GM12874 (cell line): ENCODE data around the gene VWA8.

Source experiments
- TF ChIP-seq, protein P1 (sequence below): IDR thresholded peaks from 2 replicates; pipeline ENCODE4 v1.5.1; 2011; ENCODE audit warnings: low read depth, mild to moderate bottlenecking, control low read depth, low read length, moderate library complexity; ENCODE audit not compliant: insufficient read depth

VWA8 gene

DNA sequence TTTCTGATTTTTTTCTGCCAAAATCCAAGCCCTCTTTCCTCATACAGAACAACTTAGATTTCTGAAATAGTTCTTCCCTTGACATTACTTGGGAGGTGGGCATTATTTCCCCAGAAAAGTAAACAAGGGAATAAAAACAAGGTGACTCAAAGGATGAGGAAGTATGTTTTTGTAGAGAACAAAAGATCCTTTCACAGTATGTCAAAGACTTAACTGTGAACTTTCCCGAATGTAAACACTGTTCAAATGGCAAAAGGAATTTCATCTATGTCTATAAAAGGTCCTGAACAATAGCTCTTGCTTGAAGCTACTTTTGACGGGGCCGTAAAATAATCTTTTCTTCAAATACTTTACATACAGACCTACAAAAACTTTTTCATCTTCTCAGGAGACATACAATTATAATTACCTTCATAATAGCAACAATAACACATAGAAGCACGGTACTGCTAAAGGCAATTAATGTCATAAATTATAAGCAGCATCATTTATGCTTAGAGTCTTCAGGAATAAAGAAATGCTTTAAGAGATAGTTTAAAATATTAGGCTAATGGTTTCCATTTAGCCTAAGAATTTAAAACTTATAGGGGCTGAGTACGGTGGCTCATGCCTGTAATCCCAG is 312.5 kb downstream of the VWA8 start:
- TF ChIP-seq, protein P1, sequence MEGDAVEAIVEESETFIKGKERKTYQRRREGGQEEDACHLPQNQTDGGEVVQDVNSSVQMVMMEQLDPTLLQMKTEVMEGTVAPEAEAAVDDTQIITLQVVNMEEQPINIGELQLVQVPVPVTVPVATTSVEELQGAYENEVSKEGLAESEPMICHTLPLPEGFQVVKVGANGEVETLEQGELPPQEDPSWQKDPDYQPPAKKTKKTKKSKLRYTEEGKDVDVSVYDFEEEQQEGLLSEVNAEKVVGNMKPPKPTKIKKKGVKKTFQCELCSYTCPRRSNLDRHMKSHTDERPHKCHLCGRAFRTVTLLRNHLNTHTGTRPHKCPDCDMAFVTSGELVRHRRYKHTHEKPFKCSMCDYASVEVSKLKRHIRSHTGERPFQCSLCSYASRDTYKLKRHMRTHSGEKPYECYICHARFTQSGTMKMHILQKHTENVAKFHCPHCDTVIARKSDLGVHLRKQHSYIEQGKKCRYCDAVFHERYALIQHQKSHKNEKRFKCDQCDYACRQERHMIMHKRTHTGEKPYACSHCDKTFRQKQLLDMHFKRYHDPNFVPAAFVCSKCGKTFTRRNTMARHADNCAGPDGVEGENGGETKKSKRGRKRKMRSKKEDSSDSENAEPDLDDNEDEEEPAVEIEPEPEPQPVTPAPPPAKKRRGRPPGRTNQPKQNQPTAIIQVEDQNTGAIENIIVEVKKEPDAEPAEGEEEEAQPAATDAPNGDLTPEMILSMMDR: no peak

DNA sequence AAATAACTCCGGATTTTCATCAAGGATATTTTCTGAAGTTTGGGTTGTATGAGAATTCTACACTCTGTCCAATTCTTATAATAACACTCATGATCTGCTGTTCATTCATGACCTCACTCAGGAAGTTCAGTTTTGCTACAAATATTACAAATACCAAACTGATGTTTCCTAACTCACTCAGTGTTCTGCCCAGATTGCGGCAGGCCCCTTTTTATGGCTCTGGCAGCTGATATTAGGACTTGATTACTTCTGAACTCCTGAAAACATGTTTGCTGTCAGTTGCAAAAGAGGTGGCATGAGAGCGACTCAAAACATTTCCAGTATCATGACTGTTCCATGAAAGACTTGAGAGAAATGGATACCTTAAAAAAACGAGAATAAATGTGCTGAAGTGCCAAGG is 315.6 kb downstream of the VWA8 start:
- TF ChIP-seq, protein P1: no peak

DNA sequence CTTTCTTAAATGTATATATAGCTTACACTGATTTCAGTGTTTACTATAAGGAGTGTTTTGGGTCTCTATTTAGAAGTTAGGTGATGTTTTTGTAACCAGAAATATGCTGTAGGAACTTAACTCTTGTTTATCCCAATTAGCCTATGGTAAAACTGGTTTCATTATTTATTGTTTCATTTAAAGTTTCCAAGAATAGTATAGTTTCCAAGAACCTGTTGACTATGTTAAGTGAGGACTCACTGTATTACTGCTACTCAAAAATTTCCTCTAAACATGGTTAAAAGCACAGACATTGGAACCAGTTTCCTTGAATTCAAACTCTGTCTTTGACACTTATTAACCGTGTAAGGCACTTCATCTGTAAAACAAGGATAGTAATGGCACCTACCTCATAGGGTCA is 316.2 kb downstream of the VWA8 start:
- TF ChIP-seq, protein P1: no peak

DNA sequence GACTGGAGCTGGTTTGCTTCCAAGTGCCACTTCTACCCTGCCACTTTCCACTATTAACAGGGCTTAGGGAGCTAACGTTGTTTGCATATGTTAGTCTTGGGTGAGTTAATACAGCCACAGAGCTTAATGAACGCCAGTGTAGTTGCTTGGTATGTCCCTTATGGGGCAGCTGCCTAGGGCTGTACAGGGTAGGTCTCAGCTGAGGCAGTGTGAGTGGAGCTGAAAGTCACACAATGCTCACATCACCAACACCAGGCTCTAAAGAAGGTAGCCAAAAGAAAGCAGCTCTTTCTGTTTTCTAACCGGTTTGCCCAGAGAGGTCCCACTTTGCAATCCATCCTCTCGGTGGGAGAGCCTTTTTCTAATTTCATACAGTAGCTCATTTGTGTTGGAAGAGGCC is 317.4 kb downstream of the VWA8 start:
- TF ChIP-seq, protein P1: no peak

DNA sequence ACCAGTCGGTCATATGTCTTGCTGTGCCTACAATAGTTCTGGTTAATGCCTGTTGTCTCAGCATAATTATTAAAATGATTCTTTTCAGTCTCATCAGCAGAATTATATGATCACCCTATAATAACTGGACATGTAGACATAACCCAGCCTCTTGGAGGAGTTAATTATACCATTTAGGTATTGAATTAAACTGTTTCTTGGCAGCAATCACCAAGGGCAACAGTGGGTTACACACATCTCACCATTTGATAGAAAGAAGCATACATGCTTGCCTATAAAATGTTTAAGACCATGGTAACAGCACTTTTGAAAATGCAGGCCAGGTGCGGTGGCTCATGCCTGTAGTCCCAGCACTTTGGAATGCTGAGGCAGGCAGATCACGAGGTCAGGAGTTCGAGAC is 318.9 kb downstream of the VWA8 start:
- TF ChIP-seq, protein P1: no peak

DNA sequence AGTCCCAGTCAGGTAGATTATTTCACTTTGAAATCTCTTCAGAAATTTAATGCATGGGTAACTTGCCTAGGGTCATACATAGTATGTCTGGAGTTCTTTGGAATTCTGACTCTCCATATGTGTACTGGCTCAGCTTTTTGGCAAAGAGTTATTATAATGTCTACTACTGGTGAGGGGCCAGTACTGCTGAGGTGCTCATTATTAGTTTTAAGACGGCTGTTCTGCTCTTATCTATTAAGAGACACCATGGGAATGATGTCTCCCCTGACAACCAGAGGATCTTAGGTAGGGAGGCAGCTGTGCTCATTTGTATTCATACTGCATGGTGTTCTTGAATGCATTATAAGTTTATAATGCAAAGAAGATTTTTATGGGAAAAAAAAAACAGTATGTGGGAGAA is 319.5 kb downstream of the VWA8 start:
- TF ChIP-seq, protein P1: no peak

GRCh38 chr13:41639955-41640780 is 320.7 kb downstream of the VWA8 start:
- TF ChIP-seq, protein P1: no peak
